Measurements from ENCODE around the gene CNTNAP5.

Gene CNTNAP5

DNA sequence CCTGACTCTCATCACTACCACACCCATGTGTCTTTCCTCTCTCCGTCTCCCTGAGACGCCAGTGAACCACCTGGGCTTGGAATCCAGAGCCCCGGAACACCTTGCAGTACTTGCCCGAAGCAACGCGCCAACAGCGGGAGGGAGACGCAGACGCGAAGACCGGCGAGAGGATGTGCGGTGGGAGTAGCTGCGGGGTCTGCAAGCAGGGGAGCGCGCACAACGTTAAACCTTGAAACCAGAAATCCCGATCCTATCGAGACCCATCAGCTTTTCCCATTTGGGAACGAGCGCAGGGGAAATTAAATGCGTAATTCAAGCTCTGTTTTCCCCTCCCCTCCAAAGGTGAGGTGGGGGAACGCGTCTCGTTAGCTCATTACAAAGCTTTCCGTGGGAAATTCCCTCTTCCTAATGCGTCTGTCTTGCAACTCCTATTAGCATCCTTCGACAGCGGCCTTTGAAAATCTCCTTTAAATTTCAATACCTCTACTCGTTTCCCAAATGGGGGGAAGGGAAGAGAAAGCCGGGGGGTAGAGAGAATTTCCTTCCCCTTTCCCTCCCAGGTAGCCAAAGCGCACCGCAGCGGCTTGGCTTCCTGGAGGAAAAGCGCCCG is 421 bp upstream of the CNTNAP5 start:
- DNase-seq (ENCODE audit: low read depth), result no peak
- TF ChIP-seq, protein P1, sequence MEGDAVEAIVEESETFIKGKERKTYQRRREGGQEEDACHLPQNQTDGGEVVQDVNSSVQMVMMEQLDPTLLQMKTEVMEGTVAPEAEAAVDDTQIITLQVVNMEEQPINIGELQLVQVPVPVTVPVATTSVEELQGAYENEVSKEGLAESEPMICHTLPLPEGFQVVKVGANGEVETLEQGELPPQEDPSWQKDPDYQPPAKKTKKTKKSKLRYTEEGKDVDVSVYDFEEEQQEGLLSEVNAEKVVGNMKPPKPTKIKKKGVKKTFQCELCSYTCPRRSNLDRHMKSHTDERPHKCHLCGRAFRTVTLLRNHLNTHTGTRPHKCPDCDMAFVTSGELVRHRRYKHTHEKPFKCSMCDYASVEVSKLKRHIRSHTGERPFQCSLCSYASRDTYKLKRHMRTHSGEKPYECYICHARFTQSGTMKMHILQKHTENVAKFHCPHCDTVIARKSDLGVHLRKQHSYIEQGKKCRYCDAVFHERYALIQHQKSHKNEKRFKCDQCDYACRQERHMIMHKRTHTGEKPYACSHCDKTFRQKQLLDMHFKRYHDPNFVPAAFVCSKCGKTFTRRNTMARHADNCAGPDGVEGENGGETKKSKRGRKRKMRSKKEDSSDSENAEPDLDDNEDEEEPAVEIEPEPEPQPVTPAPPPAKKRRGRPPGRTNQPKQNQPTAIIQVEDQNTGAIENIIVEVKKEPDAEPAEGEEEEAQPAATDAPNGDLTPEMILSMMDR (conservative IDR thresholded peaks at IDR 0.05; ENCODE audit: low read depth, low read length), result no peak
- H3K4me3 ChIP-seq (ENCODE audit: low read length), result peak overlapping the region; percentile 44

DNA sequence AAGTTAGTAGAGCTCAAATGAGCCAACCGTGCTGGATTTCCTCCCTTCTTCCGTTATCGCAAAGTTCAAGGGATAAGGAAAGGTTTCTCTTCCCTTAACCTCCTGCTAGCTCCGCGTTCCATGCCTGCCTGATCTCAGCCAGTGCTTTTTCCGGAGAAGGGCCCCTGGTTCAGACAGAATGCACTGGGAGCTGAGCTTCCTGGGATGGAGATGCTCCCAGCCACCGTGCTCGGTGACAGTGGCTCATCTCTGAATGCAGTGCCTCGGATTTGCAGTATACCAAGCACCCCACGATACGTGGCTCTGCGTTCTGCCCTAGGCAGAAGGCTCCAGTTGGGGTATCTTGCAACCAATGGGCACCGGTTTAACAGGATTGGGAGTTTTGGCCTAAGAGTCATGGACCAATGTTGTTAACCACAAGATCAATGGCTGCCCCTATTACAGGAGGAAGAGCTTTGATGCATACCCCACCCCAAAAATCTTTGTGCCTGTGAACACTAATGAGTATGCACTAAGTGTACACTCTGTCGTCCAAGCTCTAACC is 876 bp downstream of the CNTNAP5 start:
- DNase-seq (ENCODE audit: low read depth), result no peak
- no peak overlapping the region for H3K4me3 ChIP-seq (ENCODE audit: low read length)
- TF ChIP-seq, protein P1 (conservative IDR thresholded peaks at IDR 0.05; ENCODE audit: low read depth, low read length), result no peak

DNA sequence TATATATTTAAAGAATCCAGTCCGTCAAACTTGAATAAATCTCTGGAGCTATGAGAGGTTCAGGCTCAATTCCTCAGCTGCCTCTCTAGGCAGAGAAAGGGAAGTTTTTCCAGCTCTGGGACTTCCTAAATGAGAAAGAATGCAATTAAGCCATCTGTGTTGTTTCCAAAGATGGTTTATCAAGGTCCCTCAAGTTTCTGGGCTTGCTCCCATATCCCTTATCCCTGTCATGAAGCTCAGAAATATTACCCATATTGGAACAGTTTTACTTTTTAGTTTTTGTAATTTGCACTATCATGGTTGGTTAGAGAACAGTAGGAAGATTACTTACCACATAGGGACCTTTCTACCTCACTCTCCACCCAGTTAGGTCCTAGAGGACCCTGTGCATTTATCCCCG is 1.4 kb downstream of the CNTNAP5 start:
- DNase-seq (ENCODE audit: low read depth), result no peak
- TF ChIP-seq, protein P1 (conservative IDR thresholded peaks at IDR 0.05; ENCODE audit: low read depth, low read length), result no peak
- no peak overlapping the region for H3K4me3 ChIP-seq (ENCODE audit: low read length)

DNA sequence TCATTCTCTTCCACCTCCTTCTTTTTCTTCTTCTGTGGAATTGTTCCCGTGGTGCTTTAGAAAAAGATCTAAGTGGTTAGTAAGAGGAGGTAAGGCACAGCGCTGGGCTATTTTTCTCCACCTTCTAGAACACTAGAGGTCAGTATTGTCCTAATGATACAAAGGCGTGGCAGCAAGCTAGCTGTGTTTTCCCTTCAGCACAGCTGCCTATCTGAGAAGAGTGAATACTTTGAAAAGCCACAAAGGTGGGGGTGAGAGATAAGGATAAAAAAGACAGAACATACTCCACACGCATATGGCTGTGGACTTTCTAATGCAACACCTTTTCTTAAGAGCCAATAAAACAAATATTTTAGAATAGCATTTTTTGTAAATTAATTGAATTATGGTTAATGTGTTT is 2.1 kb downstream of the CNTNAP5 start:
- TF ChIP-seq, protein P1 (conservative IDR thresholded peaks at IDR 0.05; ENCODE audit: low read depth, low read length), result peak; percentile 72
- no peak overlapping the region for H3K4me3 ChIP-seq (ENCODE audit: low read length)
- peak; percentile 23 for DNase-seq (ENCODE audit: low read depth)

DNA sequence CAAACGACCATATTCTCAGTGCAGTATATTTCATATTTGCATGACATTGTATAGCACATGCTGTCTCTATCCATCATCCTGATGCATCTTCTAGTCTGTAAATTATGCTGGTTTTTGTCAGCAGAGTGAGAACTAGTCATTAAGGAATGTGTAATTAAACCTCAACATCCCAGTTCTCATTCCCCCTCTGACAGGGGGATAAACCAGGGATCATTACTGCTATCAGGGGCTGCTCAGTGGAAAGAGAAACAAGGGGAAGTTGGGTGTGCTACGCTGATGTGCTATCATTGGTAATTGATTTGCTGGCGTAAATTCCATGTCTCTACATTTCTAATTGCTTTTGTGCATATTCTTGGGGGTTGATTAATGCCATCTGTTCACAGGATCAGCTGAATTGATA is 7.7 kb downstream of the CNTNAP5 start:
- no peak overlapping the region for H3K4me3 ChIP-seq (ENCODE audit: low read length)
- DNase-seq (ENCODE audit: low read depth), result no peak
- TF ChIP-seq, protein P1 (conservative IDR thresholded peaks at IDR 0.05; ENCODE audit: low read depth, low read length), result no peak

DNA sequence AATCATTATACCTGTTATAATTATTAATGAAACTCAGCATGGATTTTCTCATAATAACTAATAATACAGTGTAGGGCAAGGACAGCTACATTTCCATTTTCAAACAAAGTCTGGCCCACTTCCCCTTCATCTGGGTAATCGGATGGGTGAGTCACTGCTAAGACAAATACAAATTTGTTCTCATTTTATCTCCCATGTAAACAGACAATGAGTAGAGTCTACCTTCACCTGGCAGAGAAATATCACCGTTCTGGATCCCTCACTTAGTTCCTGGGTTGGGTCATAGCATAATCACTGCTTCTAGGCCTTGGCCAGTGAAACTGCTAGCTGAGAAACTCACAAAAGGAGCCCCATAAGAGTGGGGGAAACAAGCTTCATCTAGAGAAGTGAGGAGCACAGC is 9.2 kb downstream of the CNTNAP5 start:
- no peak overlapping the region for H3K4me3 ChIP-seq (ENCODE audit: low read length)
- no peak for DNase-seq (ENCODE audit: low read depth)
- TF ChIP-seq, protein P1 (conservative IDR thresholded peaks at IDR 0.05; ENCODE audit: low read depth, low read length), result no peak

DNA sequence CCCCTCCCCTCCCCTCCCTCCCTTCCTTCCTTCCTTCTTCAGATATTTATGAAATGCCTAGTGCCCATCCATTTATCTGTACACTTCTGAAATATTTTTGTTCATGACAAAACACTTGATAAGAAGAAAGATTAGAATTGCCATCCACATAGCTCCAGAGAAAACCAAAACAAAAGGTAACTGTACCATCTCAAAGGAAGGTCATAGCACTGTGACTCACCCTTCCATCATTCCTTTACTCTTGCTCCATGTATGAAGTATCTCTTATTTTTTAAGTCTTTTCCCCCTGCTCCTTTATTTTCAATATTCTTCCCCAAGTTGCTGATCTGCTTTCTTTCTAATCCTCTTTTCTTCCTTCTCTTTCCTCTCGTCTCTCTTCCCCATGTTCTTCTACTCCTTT is 9.9 kb downstream of the CNTNAP5 start:
- TF ChIP-seq, protein P1 (conservative IDR thresholded peaks at IDR 0.05; ENCODE audit: low read depth, low read length), result no peak
- DNase-seq (ENCODE audit: low read depth), result no peak
- H3K4me3 ChIP-seq (ENCODE audit: low read length), result no peak overlapping the region
